ENCODE data around the gene EMX1.

Gene EMX1

GRCh38 chr2:72914206-72914559 is 3.1 kb upstream of the EMX1 start:
- DNase-seq (ENCODE audit: extremely low spot score), result no peak
- ChIA-PET POLR2A (no interaction called here), CTCF (interaction anchor here (0.9 to 2.0 kb wide), 4 partner anchors 12 to 60 kb away, joined by 3 to 13 read pairs (median 4); partner anchors contain the start of gene SPR)
- no peak for TF ChIP-seq CTCF (IDR thresholded peaks at IDR 0.05; ENCODE audit: control extremely low read depth, extremely low read depth, low read depth, missing control alignments)

GRCh38 chr2:72914589-72915319 is 2.6 kb upstream of the EMX1 start:
- ChIA-PET POLR2A (interaction anchor here (0.6 kb wide), 1 partner anchor 19 kb away, joined by 3 read pairs; no protein-coding TSS in a partner anchor), CTCF (interaction anchor here (0.9 to 2.0 kb wide), 5 partner anchors 12 to 59 kb away, joined by 3 to 13 read pairs (median 5); partner anchors contain the start of gene SPR)
- TF ChIP-seq CTCF (IDR thresholded peaks at IDR 0.05; ENCODE audit: control extremely low read depth, extremely low read depth, low read depth, missing control alignments), result no peak
- DNase-seq (ENCODE audit: extremely low spot score), result no peak

DNA sequence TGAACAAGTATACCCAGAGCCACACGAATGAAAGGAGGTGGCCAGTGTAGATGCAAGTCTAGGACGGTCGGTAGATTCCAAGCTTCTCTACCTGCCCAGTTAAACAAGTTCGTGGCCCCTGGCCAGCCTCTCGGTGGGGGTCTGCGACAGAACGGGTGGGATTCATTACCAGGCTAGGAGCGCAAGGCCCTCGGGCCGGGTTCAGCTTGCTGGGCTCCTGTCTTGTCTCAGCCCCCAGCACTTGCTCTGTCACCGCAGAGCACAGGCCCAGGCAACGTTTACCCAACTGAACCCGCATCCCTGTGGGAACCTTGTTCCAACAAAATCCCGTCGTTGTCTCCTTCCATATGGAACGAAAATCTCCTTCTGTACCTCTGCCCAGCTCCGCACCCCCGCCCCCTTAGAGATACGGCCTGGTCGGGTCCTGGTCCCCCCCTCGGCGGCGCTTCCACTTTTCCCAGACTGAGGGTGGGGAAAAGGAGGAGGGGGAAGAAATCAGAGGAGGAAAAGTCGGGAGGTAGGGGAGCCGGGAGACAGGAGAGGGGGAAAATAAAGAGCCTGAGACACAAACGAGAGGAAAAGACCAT is 1.9 kb upstream of the EMX1 start:
- CTCF ChIA-PET, result interaction anchor here (1.3 to 2.0 kb wide), 3 partner anchors 20 to 28 kb away, joined by 5 to 13 read pairs (median 5); partner anchors contain the start of gene SPR
- POLR2A ChIA-PET, result no interaction called here
- no peak for TF ChIP-seq CTCF (IDR thresholded peaks at IDR 0.05; ENCODE audit: control extremely low read depth, extremely low read depth, low read depth, missing control alignments)
- peak; percentile 44 for DNase-seq (ENCODE audit: extremely low spot score)

DNA sequence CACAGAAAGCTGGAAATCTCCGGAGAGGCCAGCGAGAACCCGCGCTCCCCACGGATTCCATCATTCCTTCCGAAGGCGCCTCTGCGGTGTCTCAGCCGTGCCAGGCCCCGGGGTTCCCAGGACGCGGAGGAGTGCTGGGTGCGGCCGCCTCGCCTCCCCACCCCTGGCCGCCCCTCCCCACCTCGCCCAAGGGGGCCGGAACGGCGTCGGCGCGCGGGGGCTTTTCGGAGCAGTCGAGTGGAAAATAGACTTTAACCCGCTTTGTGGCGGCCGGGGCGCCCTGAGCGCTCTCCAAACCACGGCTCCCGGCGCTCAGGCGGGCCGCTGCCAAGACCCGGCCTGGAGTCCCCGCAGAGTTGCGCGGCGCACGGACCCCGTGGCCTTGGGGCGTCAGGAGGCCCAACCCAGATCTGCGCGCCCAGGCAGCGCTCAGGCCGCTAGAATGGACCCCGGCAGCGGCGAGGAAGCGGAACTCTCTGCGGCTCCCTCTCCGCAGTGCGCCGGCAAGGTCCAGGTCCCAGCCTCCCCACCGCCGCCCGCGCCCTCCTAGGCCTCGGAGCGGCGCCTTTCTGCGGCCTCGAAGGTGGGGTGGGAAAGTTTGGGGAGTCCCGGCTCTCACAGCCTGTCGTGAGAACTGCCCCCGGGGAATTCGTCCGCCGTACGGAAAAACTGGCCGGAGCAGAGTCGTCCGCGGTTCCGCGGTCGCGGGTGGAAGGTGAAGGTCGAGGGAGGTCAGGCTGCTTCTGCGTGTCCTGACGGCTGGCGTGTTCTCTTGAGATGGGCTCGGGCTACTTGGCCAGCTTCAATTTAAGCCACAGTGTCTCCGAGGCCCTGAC is 1.2 kb upstream of the EMX1 start:
- ChIA-PET POLR2A (no interaction called here), CTCF (interaction anchor here (1.3 to 2.5 kb wide), 5 partner anchors 18 to 28 kb away, joined by 4 to 13 read pairs (median 9); partner anchors contain the start of gene SPR)
- no peak for TF ChIP-seq CTCF (IDR thresholded peaks at IDR 0.05; ENCODE audit: control extremely low read depth, extremely low read depth, low read depth, missing control alignments)
- DNase-seq (ENCODE audit: extremely low spot score), result peak; percentile 80

DNA sequence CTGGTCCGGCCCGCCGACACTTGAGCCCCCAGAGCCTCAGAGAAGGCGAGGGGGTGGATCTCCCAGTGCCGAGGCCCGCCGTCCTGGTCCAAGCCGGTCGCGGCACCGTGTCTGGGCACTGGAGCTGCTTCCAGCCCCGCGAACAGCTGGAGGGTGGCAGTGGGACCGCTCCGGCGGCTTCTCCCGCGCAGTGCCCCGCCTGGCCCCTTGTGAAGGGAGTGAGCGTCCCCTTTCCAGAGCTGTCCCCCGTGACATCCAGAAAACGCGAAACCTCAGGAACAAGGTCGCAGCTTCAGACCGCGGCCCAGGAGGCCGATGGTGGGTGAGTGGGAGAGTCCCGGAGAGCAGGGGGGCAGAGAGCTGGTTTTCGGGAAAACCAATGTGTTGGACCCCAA is 579 bp upstream of the EMX1 start:
- DNase-seq (ENCODE audit: extremely low spot score), result peak; percentile 32
- ChIA-PET CTCF (interaction anchor here (1.0 to 2.5 kb wide), 5 partner anchors 18 to 261 kb away, joined by 3 to 12 read pairs (median 4); partner anchors contain the start of gene SPR), POLR2A (no interaction called here)
- no peak for TF ChIP-seq CTCF (IDR thresholded peaks at IDR 0.05; ENCODE audit: control extremely low read depth, extremely low read depth, low read depth, missing control alignments)
